Gastroesophageal sphincter (tissue), 4 donors: ENCODE measurements around the gene AGBL1. TPM values are rescaled to one million over a fixed set of nuclear protein-coding genes. Genes with fewer than 3 reads are reported as not detected.

Experiments used
- ATAC-seq: fragments of 150-250 bp; one replicate; pipeline ENCODE4 v1.9.1; 2016; ENCODE audit warnings: mild to moderate bottlenecking, moderate library complexity
- H3K27ac ChIP-seq, 4 donors: fragments of 200-600 bp; sonication (generic) in 3 of 4; 1 replicate in 3 of 4; 2 replicates in 1 of 4; pipeline ENCODE4 v1.5.1; 2016 to 2019
- H3K27me3 ChIP-seq: fragments of 200-600 bp; sonication (generic); one replicate; pipeline ENCODE4 v1.5.1; 2019
- H3K36me3 ChIP-seq, 2 donors: fragments of 200-600 bp; sonication (generic); one replicate each; pipeline ENCODE4 v1.5.1; 2019; ENCODE audit warnings: control low read depth in 1 of 2
- H3K4me1 ChIP-seq, 3 donors: fragments of 200-600 bp; sonication (generic); 1 replicate in 2 of 3; 2 replicates in 1 of 3; pipeline ENCODE4 v1.5.1; 2016 to 2019; ENCODE audit warnings: control low read depth in 2 of 3
- H3K4me3 ChIP-seq, 2 donors: fragments of 200-600 bp; sonication (generic); one replicate each; pipeline ENCODE4 v1.5.1; 2019; ENCODE audit warnings: mild to moderate bottlenecking in 1 of 2, moderate library complexity in 1 of 2
- H3K9me3 ChIP-seq, 3 donors: fragments of 200-600 bp; sonication (generic); one replicate each; pipeline ENCODE4 v1.5.1; 2017 to 2019; ENCODE audit warnings: control low read depth in 2 of 3
- EP300 ChIP-seq: sonication (generic); formaldehyde crosslinking; IDR thresholded peaks from one replicate; pipeline ENCODE4 v1.6.1; 2017; ENCODE audit warnings: antibody characterized with exemption, mild to moderate bottlenecking
- POLR2A ChIP-seq, 2 donors: fragments of 450-650 bp; IDR thresholded peaks; one replicate each; pipeline ENCODE4 v1.6.1; 2017; ENCODE audit warnings: antibody characterized with exemption in 2 of 2, mild to moderate bottlenecking in 2 of 2, moderate library complexity in 1 of 2
- POLR2AphosphoS5 ChIP-seq: sonication (generic); formaldehyde crosslinking; IDR thresholded peaks from one replicate; pipeline ENCODE4 v1.6.1; 2017; ENCODE audit warnings: antibody characterized with exemption
- WGBS, 2 donors: methylation state at CpG; one replicate each; pipeline ENCODE4 v1.1.5; 2018; ENCODE audit warnings: low coverage in 1 of 2; 5-methylcytosine and 5-hydroxymethylcytosine counted together
- total RNA-seq, 4 donors: library from RNA; depleted of rRNA; stranded (reverse); fragments of >200 nt; gene quantifications; one replicate each; pipeline ENCODE4 v1.1.0, GENCODE V29; 2016
- TF ChIP-seq, protein P1 (sequence below), 4 experiments: fragments of 200-600 bp in 2 of 4; fragments of 450-650 bp in 2 of 4; sonication (generic) in 1 of 4; IDR thresholded peaks; one replicate each; pipeline ENCODE4 v1.5.1; 2017 to 2019; ENCODE audit warnings: antibody characterized with exemption in 4 of 4, mild to moderate bottlenecking in 2 of 4, moderate library complexity in 2 of 4

The AGBL1 gene
- total RNA-seq, 4 donors from 2014 or later, result 0.12 to 0.13 TPM; not detected in 2

DNA sequence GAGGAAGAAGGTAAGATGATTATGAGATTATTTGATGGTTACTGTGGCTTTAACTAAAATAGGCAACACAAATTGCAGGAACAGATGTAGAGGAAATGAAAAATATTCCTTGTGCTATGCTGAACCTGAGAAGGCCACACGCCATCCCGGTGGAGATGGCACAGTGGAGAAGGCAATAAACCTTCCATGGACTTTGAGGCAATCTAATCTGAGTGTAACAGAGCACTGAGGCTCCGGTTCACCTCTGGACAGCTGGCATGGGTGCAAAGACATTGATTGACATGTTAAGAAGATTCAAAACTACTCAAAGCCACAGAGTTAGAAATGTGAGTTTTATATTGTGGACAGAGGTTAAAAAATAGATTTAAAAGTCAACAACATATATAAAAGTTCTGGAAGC lies 535.7 kb downstream of the AGBL1 start:
- Histone ChIP-seq H3K27me3 (no peaks in the 10 kb centered on the region), H3K9me3 (no peaks in the 10 kb centered on the region), H3K4me1 (peaks cover 0 to 5% (median 0%) of the 10 kb centered on the region in 3 donors), H3K27ac (no peak overlapping the region), H3K4me3 (no peak overlapping the region), H3K36me3 (no peaks in the 10 kb centered on the region)
- WGBS, 2 donors, result 92 to 97% methylated on average over 3 of the region's 3 CpGs
- TF ChIP-seq EP300 (no peak), POLR2AphosphoS5 (no peak), POLR2A (IDR thresholded peaks at IDR 0.05) (no peak)
- TF ChIP-seq, protein P1, sequence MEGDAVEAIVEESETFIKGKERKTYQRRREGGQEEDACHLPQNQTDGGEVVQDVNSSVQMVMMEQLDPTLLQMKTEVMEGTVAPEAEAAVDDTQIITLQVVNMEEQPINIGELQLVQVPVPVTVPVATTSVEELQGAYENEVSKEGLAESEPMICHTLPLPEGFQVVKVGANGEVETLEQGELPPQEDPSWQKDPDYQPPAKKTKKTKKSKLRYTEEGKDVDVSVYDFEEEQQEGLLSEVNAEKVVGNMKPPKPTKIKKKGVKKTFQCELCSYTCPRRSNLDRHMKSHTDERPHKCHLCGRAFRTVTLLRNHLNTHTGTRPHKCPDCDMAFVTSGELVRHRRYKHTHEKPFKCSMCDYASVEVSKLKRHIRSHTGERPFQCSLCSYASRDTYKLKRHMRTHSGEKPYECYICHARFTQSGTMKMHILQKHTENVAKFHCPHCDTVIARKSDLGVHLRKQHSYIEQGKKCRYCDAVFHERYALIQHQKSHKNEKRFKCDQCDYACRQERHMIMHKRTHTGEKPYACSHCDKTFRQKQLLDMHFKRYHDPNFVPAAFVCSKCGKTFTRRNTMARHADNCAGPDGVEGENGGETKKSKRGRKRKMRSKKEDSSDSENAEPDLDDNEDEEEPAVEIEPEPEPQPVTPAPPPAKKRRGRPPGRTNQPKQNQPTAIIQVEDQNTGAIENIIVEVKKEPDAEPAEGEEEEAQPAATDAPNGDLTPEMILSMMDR (IDR thresholded peaks at IDR 0.05), result no peak
- ATAC-seq, result no peak

DNA sequence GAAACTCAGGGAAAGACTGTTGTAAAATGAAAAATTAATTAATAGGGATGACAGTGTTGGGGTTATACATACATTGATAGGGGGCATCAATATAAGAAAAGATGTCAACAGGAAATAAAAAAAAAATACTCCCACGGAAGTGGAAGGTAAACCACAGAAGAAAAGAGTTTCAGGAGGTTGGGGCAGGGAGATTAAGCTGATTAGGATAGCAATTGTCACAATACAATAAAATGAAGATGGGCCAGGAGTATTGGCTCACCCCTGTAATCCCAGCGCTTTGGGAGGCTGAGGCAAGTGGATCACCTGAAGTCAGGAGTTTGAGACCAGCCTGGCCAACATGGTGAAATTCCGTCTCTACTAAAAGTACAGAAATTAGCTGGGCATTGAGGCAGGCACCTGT lies 536.1 kb downstream of the AGBL1 start:
- 63 to 92% methylated on average over 2 of the region's 3 CpGs for WGBS, 2 donors
- Histone ChIP-seq H3K36me3 (no peaks in the 10 kb centered on the region), H3K9me3 (no peaks in the 10 kb centered on the region), H3K27ac (no peak overlapping the region), H3K4me1 (peaks cover 0 to 9% (median 0%) of the 10 kb centered on the region in 3 donors), H3K27me3 (no peaks in the 10 kb centered on the region), H3K4me3 (no peak overlapping the region)
- no peak for ATAC-seq
- TF ChIP-seq EP300, result no peak
- no peak for TF ChIP-seq POLR2A (IDR thresholded peaks at IDR 0.05)
- TF ChIP-seq, protein P1 (IDR thresholded peaks at IDR 0.05), result no peak
- TF ChIP-seq POLR2AphosphoS5, result no peak

DNA sequence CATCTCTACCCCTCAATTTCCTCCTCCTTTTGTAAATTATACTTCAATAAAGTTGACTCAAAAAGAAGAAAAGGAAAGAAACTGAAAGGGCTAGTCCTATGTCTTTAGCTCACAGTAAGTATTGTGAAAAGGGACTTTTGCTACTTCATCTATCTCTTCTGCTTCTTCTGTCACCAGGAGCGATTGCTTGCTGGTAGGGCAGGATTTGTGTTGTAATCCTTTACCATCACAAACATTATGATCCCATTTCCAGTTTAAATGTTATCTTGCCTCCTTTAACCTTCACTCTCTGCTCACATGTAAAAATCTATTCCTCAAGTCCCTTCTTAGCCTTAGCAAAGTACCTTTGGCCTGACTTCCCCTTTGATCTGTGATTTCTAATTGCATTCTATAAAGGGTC lies 537.1 kb downstream of the AGBL1 start:
- Histone ChIP-seq H3K27ac (no peak overlapping the region), H3K4me3 (no peak overlapping the region), H3K36me3 (no peaks in the 10 kb centered on the region), H3K9me3 (no peaks in the 10 kb centered on the region), H3K27me3 (no peaks in the 10 kb centered on the region), H3K4me1 (peaks cover 0 to 11% (median 0%) of the 10 kb centered on the region in 3 donors)
- WGBS, 2 donors, result 70 to 71% methylated on average over 1 of the region's 1 CpG
- no peak for TF ChIP-seq EP300
- TF ChIP-seq POLR2A (IDR thresholded peaks at IDR 0.05), result no peak
- TF ChIP-seq, protein P1 (IDR thresholded peaks at IDR 0.05), result no peak
- no peak for TF ChIP-seq POLR2AphosphoS5
- no peak for ATAC-seq

DNA sequence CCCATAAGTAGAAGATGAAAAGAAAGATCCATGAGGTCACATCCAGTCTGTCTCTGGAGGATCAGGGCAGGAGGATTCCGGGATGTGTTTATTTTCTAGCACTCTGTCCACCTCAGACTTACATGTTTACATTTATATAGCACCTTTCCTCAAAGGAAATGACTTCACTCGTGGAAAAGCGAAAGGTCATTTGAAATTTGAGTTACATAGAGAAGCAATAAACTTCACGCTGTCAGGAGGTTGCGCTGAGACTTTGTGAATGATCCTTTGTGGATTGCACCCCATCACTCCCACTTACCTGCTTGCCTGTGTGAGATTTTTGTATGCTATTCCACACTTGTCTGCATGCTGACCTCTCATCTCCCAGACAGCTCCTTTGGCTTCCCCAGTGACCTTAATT lies 540.5 kb downstream of the AGBL1 start:
- no peaks in the 10 kb centered on the region for H3K9me3 ChIP-seq
- H3K36me3 ChIP-seq, result no peaks in the 10 kb centered on the region
- ATAC-seq, result no peak
- TF ChIP-seq POLR2A (IDR thresholded peaks at IDR 0.05) (no peak), EP300 (no peak), POLR2AphosphoS5 (no peak)
- TF ChIP-seq, protein P1 (IDR thresholded peaks at IDR 0.05), result no peak
- H3K27me3 ChIP-seq, result no peaks in the 10 kb centered on the region
- H3K4me3 ChIP-seq, result no peak overlapping the region
- peaks cover 0 to 20% (median 4%) of the 10 kb centered on the region in 3 donors for H3K4me1 ChIP-seq
- 68% methylated on average over 5 of the region's 5 CpGs for WGBS, 2 donors
- H3K27ac ChIP-seq, result no peak overlapping the region

DNA sequence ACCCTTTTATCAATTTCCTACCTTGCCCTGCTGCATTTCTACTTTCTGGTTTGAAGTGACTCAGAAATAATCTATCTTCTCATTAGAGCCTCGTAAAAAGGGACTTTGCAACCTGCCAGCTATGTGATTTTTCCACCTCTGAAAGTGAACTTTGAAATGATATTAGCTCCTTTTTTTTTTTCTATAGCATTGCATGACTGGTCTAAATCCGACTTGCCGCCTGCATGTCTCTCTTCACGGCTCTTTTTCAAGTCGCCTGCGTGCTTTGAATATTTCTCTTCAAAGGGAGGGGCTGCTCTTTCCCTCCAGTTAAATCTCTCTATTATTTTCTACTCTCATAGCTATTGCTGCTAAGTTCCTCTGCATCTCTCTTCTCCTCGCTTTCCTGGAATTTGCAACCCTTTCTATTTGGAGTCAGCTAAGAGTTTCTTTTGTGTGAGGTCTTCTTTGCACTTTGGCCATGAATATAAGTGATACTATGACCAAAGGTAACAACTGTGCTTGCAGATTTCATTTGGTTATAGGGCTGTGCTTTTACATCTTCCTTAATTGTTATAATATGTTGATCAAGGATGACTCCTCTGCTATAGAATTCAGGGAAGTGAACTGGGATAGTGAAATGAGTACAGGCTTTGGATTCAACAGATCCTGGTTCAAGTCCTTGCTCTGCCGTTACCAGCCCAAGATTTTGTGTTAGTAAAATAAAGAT lies 541.1 kb downstream of the AGBL1 start:
- 11 to 32% methylated on average over 7 to 8 of the region's 8 CpGs for WGBS, 2 donors

More for the DNA sequence above, 541.1 kb downstream of the AGBL1 start:
- no peak for ATAC-seq
- H3K27ac ChIP-seq, result no peak overlapping the region
- peaks cover 0 to 20% (median 4%) of the 10 kb centered on the region in 3 donors for H3K4me1 ChIP-seq
- no peaks in the 10 kb centered on the region for H3K36me3 ChIP-seq
- no peak for TF ChIP-seq POLR2A (IDR thresholded peaks at IDR 0.05)
- TF ChIP-seq, protein P1 (IDR thresholded peaks at IDR 0.05), result no peak
- no peak for TF ChIP-seq POLR2AphosphoS5
- no peak for TF ChIP-seq EP300
- H3K27me3 ChIP-seq, result no peaks in the 10 kb centered on the region
- no peaks in the 10 kb centered on the region for H3K9me3 ChIP-seq
- H3K4me3 ChIP-seq, result no peak overlapping the region
